TTC549 (cell line): ENCODE measurements around the gene MED14.

Experiments
- FAIRE-seq: peaks from 2 replicates; lab custom pipeline; 2012; peaks lifted over from hg19 to GRCh38; lab: Jason Lieb, UNC

MED14 gene

GRCh38 chrX:40603446-40603845 is 131.9 kb downstream of the MED14 start:
- FAIRE-seq: no peak
